DLD1 (cell line): ENCODE data around the gene PPP1R10.

Source experiments
- in situ Hi-C: cut with HindIII; loops from 2 replicates; pipeline ENCODE4 v1.10.0; 2017; ENCODE audit warnings: low sequenced_read_pairs

PPP1R10 gene

DNA sequence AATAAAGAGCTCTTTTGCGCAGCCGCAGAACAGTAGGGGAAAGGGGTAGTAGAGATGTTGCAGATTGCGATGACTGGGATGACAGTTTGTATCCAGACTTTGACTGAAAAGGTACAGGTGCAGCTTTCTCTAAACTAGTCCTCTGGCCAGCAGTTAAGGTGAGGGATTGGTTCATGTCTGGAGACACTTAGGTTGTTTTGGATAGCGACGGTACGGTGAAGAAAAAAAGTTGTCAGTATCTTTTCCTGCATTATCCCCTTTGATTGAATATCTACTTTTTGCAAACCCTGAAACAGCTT is 59.4 kb downstream of the PPP1R10 start:
- in situ Hi-C loops = no loop called here

- in situ Hi-C loops = no loop called here
Observed at GRCh38 chr6:30556906-30557682, 59.9 kb downstream of the PPP1R10 start, which contains the start of gene PRR3. PRR3 (plus strand) TSS chr6:30557295; CDS start chr6:30557345, 50 bp downstream.

- in situ Hi-C loops = no loop called here
Observed at GRCh38 chr6:30556066-30556905, 60.8 kb downstream of the PPP1R10 start, which contains the start of gene GNL1. GNL1 (minus strand) TSS chr6:30556489; CDS start chr6:30556203, 286 bp downstream.

DNA sequence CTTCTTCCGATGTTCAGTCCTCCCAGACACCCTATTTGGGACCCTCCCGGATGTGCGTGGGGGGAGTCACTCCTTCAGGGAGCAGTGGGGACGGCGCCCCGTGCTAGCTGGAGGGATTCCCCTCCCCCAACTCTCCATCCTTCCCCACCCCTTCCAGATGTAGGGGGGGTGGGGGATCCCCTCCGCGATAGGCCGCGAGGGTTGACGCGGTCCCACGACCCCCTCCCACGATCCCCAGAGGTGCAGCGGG is 61.3 kb downstream of the PPP1R10 start:
- in situ Hi-C loops = no loop called here

- in situ Hi-C loops = no loop called here
Observed at GRCh38 chr6:30554962-30555815, 61.9 kb downstream of the PPP1R10 start.

DNA sequence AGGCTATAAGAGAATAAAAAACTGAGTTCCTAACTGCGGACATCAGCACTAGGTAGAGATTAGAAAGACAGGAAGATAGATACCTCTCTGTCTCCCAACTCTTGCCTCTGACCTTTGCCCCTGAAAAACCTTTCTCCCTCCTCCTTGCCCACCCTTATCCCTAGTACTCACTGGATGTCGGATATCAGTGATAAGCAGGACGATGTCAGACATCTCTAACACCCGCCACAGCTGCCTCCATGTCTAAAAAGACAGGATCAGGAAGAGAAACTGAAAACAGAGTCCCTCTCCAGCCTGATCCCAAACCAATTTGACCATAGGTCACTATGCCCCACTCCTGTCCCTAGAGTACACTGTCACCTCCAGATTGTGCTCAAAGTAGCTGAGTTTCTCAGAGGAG is 62.6 kb downstream of the PPP1R10 start:
- in situ Hi-C loops = no loop called here
